Esophagus muscularis mucosa (tissue), 4 donors: ENCODE results near the gene PPP2R3A. TPM values are rescaled to one million over a fixed set of nuclear protein-coding genes. Genes with fewer than 3 reads are reported as not detected.

Source experiments
- DNase-seq: peaks from one replicate; pipeline ENCODE4 v3.0.0-alpha.2; 2017; ENCODE audit errors: extremely low spot score
- H3K27ac ChIP-seq, 4 donors: fragments of 200-600 bp; sonication (generic); replicated peaks in 1 of 4; 1 replicate in 3 of 4; 2 replicates in 1 of 4; pipeline ENCODE4 v1.5.1; 2016 to 2019; ENCODE audit warnings: mild to moderate bottlenecking in 1 of 4
- H3K27me3 ChIP-seq, 4 donors: fragments of 200-600 bp; sonication (generic); one replicate each; pipeline versions ENCODE4 v1.5.1 to v1.6.0; 2016 to 2019
- H3K36me3 ChIP-seq, 4 donors: fragments of 200-600 bp; sonication (generic); one replicate each; pipeline ENCODE4 v1.5.1; 2016 to 2019
- H3K4me1 ChIP-seq, 4 donors: fragments of 200-600 bp; sonication (generic); one replicate each; pipeline ENCODE4 v1.5.1; 2016 to 2019
- H3K4me3 ChIP-seq, 4 donors: fragments of 200-600 bp; sonication (generic); 1 replicate in 2 of 4; 2 replicates in 2 of 4; pipeline ENCODE4 v1.5.1; 2016 to 2019; ENCODE audit warnings: mild to moderate bottlenecking in 4 of 4, moderate library complexity in 1 of 4
- H3K9me3 ChIP-seq, 4 donors: fragments of 200-600 bp; sonication (generic); 1 replicate in 3 of 4; 2 replicates in 1 of 4; pipeline ENCODE4 v1.5.1; 2016 to 2019
- CTCF ChIP-seq, 3 experiments: fragments of 200-600 bp in 2 of 3; fragments of 450-650 bp in 1 of 3; sonication (generic) in 2 of 3; IDR thresholded peaks; one replicate each; pipeline ENCODE4 v1.5.1; 2017 to 2019; ENCODE audit warnings: antibody characterized with exemption in 3 of 3, mild to moderate bottlenecking in 2 of 3, moderate library complexity in 1 of 3
- EP300 ChIP-seq: sonication (generic); formaldehyde crosslinking; IDR thresholded peaks from one replicate; pipeline ENCODE4 v1.6.1; 2017; ENCODE audit warnings: antibody characterized with exemption
- POLR2A ChIP-seq: fragments of 450-650 bp; IDR thresholded peaks from one replicate; pipeline ENCODE4 v1.6.1; 2017; ENCODE audit warnings: antibody characterized with exemption, moderate library complexity, mild to moderate bottlenecking, low read depth
- POLR2AphosphoS5 ChIP-seq, 2 donors: sonication (generic); formaldehyde crosslinking; IDR thresholded peaks; one replicate each; pipeline ENCODE4 v1.6.1; 2017; ENCODE audit warnings: antibody characterized with exemption in 2 of 2
- WGBS: methylation state at CpG from one replicate; pipeline ENCODE4 v1.1.5; 2018; 5-methylcytosine and 5-hydroxymethylcytosine counted together
- intact Hi-C: fragments of 100-400 bp; cut with DNase I; formaldehyde crosslinking; loops from one replicate; pipeline ENCODE4 v1.15.1; 2023
- total RNA-seq, 4 donors: library from RNA; depleted of rRNA; stranded (reverse); fragments of >200 nt; gene quantifications; one replicate each; pipeline versions ENCODE4 v1.1.0 to v1.2.1, GENCODE V29; 2016

The PPP2R3A gene
- total RNA-seq, 4 donors from 2014 or later, result 19.4 to 28.9 (median 26.3) TPM

DNA sequence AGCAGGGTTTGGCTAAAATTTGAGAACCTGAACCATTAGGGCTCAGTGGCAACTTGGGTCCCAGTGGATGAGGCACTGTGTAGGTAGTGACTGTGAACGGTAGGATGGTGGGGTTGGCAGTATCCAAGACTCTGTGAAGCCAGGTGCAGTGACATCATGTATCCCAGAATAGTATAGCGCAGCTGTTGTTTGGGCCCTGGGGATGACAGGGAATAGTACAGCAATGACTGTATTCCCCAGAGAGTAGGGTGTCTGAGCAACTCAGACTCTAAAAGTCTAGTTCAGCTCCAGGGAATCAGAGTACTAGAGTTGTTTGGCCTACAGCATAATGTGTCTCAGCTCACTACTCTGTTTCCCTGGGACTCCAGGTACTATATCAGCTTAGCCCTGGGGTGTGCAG, 20.7 kb upstream of the PPP2R3A start:
- Histone ChIP-seq H3K4me3 (no peak overlapping the region), H3K4me1 (no peaks in the 10 kb centered on the region), H3K27me3 (no peaks in the 10 kb centered on the region), H3K9me3 (peaks cover 0 to 6% (median 6%) of the 10 kb centered on the region in 4 donors), H3K27ac (no peak overlapping the region), H3K36me3 (no peaks in the 10 kb centered on the region)
- no peak for DNase-seq
- intact Hi-C loops, result no loop called here
- TF ChIP-seq POLR2A, result no peak
- TF ChIP-seq POLR2AphosphoS5 (IDR thresholded peaks at IDR 0.05), result no peak
- 71% methylated on average over 2 of the region's 2 CpGs for WGBS

DNA sequence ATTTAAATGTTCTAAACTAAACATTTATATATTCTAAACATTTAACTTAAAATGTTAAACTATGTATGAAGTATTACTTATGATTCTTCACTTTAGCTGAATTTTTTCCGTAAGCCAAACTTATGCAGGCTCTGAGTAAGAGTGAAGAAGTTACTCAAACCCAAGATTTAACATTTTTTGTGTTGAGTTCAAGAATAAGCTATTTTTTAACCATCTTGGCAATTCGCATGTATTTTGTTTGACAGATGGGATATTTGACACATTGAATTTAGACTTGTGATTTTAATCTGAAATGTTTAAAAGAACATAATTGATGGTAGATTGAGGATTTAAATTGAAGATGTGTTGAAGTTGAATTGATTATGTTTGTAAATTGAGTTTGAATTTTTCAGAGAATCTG, 14.6 kb upstream of the PPP2R3A start:
- peaks cover 0 to 7% (median 0%) of the 10 kb centered on the region in 4 donors for H3K9me3 ChIP-seq
- H3K27me3 ChIP-seq, result no peaks in the 10 kb centered on the region
- no peaks in the 10 kb centered on the region for H3K36me3 ChIP-seq
- H3K27ac ChIP-seq, result no peak overlapping the region
- no peak for TF ChIP-seq EP300
- TF ChIP-seq POLR2A, result no peak
- TF ChIP-seq CTCF (IDR thresholded peaks at IDR 0.05), result no peak
- no peak for TF ChIP-seq POLR2AphosphoS5 (IDR thresholded peaks at IDR 0.05)
- H3K4me3 ChIP-seq, result no peak overlapping the region
- no peak for DNase-seq
- intact Hi-C loops, result no loop called here
- H3K4me1 ChIP-seq, result no peaks in the 10 kb centered on the region
- 55% methylated on average over 2 of the region's 2 CpGs for WGBS

DNA sequence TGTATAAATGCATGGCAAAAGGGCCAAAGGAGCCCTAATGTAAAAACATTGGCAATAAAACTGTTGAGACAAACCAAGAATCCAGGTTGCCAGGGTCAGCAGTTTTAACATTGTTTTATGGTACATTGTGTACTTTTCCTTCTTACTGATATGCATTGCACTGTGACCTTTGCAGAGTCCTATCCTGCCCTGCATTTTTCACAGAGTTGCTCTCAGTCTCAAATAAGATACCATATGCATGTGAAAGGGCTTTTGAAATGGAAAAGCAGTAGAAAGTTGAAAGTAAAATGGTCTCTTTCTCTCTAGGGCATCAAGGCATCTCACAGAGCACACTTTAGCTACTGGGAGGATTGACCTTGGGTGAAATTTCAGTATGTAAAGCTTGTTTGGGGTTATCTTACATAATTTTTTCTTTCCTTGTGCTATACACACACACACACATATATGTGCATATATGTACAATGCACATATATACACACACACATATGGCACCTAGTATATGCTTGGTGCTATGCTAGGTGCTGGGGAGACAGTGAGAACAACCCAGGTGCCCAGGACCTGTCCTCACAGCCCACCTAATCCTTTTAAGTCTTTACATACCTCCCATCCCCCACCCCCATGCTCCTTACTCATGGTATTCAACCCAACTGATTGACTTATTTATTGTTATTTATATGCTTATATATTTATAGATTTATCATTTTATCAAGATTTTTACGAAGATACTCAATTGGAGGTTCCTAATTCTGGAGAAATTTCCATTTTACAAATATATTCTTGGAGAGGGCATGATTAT, 1.2 kb upstream of the PPP2R3A start:
- H3K4me1 ChIP-seq, result peaks cover 20 to 41% (median 38%) of the 10 kb centered on the region in 4 donors
- 92% methylated on average over 1 of the region's 1 CpG for WGBS
- no peak overlapping the region for H3K4me3 ChIP-seq
- TF ChIP-seq POLR2AphosphoS5 (IDR thresholded peaks at IDR 0.05) (no peak), POLR2A (no peak), EP300 (no peak), CTCF (IDR thresholded peaks at IDR 0.05) (no peak)
- no peaks in the 10 kb centered on the region for H3K27me3 ChIP-seq
- peaks cover 0 to 16% (median 12%) of the 10 kb centered on the region in 4 donors for H3K9me3 ChIP-seq
- no peak for DNase-seq
- intact Hi-C loops, result no loop called here
- H3K27ac ChIP-seq, result peak overlapping the region in 1 of 4 donors; percentile 96
- no peaks in the 10 kb centered on the region for H3K36me3 ChIP-seq

DNA sequence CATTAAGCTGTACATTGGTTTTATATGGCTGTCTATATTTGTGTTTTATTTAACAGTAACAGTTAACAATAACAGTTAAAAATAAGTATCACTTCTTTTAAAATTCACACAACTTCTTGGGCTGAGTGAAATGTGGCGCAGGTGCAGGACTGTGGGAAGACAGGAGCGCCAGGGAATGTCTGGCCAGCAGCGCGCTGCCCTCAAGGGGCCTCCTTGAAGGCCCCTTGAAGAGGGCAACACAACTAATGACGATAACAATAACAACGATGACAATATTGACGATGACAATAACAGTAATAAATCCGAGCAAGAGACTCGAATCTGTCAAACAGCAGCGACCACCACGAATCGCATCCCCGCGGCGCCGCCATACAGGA, 411 bp upstream of the PPP2R3A start:
- intact Hi-C loops, result loop anchor here (5.0 kb wide), 1 partner anchor 72 kb away; no protein-coding TSS in a partner anchor

More for the DNA sequence above, 411 bp upstream of the PPP2R3A start:
- no peaks in the 10 kb centered on the region for H3K27me3 ChIP-seq
- H3K36me3 ChIP-seq, result no peaks in the 10 kb centered on the region
- peaks cover 20 to 49% (median 45%) of the 10 kb centered on the region in 4 donors for H3K4me1 ChIP-seq
- TF ChIP-seq POLR2AphosphoS5 (IDR thresholded peaks at IDR 0.05) (no peak), POLR2A (no peak), EP300 (no peak), CTCF (IDR thresholded peaks at IDR 0.05) (no peak)
- peak overlapping the region; percentile 70 to 86 (median 78) for H3K4me3 ChIP-seq
- peaks cover 0 to 10% (median 7%) of the 10 kb centered on the region in 4 donors for H3K9me3 ChIP-seq
- no peak for DNase-seq
- WGBS, result 20% methylated on average over 9 of the region's 16 CpGs
- H3K27ac ChIP-seq, result peak overlapping the region; percentile 95 to 97 (median 96)
